Measurements from ENCODE around the gene ALOXE3. TPM values are rescaled to one million over a fixed set of nuclear protein-coding genes. Genes with fewer than 3 reads are reported as not detected.

The ALOXE3 gene
- polyA plus RNA-seq, 4 donors: 0.13 to 1.6 TPM; not detected in 2

GRCh38 chr17:8047769-8048110 lies 70.6 kb downstream of the ALOXE3 start:
- 71 to 90% (median 85%) methylated on average over 4 of the region's 4 CpGs for WGBS, 3 donors
- DNase-seq (no peak), FAIRE-seq (no peak)
- Histone ChIP-seq H3K36me3 (ENCODE audit: control insufficient read depth in 3 of 3, insufficient read depth in 2 of 3, low read depth in 1 of 3, low read length in 3 of 3) (no peaks in the 10 kb centered on the region), H3K4me3 (ENCODE audit: low read depth in 1 of 3, low read length in 3 of 3) (no peak overlapping the region), H3K27me3 (ENCODE audit: control insufficient read depth in 3 of 3, insufficient read depth in 3 of 3, low read length in 3 of 3) (peaks cover 0 to 2% (median 0%) of the 10 kb centered on the region in 3 donors), H3K27ac (ENCODE audit: low read depth in 1 of 3, low read length in 2 of 3) (no peak overlapping the region), H3K4me1 (ENCODE audit: control insufficient read depth in 3 of 3, insufficient read depth in 2 of 3, low read depth in 1 of 3, low read length in 2 of 3) (no peaks in the 10 kb centered on the region), H3K9me3 (ENCODE audit: control insufficient read depth in 2 of 2, insufficient read depth in 1 of 2, low read depth in 1 of 2, low read length in 1 of 2) (no peaks in the 10 kb centered on the region)

- DNase-seq: no peak
- Histone ChIP-seq H3K4me3 (ENCODE audit: low read depth in 1 of 3, low read length in 3 of 3) (no peak overlapping the region), H3K36me3 (ENCODE audit: control insufficient read depth in 3 of 3, insufficient read depth in 2 of 3, low read depth in 1 of 3, low read length in 3 of 3) (no peaks in the 10 kb centered on the region), H3K4me1 (ENCODE audit: control insufficient read depth in 3 of 3, insufficient read depth in 2 of 3, low read depth in 1 of 3, low read length in 2 of 3) (no peaks in the 10 kb centered on the region), H3K9me3 (ENCODE audit: control insufficient read depth in 2 of 2, insufficient read depth in 1 of 2, low read depth in 1 of 2, low read length in 1 of 2) (no peaks in the 10 kb centered on the region), H3K27me3 (ENCODE audit: control insufficient read depth in 3 of 3, insufficient read depth in 3 of 3, low read length in 3 of 3) (peaks cover 0 to 2% (median 0%) of the 10 kb centered on the region in 3 donors), H3K27ac (ENCODE audit: low read depth in 1 of 3, low read length in 2 of 3) (no peak overlapping the region)
- WGBS, 3 donors: 76 to 84% (median 83%) methylated on average over 23 to 24 of the region's 24 CpGs
- no peak for FAIRE-seq
These were observed 71.2 kb downstream of the ALOXE3 start for GRCh38 chr17:8046929-8047768.

DNA sequence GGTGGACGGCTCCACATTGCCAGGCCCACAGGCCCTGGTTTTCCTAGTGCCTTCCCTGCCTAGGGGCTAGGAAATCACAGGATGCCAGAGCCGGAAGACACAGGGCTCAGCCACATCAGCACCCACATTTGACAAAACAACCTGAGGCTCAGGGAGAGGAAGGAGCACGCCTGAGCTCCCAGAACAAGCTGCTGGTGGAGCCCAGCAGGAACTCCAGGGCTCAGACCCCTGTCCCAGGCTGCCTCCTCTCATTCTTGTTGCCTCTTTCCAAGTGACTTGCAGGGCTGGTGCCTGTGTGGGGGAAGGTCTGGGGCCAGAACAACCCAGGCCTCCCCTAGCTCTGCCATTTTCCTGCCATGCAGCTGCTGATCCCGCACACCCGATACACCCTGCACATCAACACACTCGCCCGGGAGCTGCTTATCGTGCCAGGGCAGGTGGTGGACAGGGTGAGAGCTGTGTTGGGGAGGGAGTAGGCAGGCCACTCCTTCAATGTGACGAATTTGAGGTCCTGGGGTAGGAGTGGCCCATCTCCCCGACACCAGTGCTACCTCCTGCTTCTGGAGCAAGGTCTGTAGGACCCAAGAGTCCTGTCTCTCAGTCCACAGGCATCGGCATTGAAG lies 71.9 kb downstream of the ALOXE3 start:
- Histone ChIP-seq H3K4me3 (ENCODE audit: low read depth in 1 of 3, low read length in 3 of 3) (no peak overlapping the region), H3K9me3 (ENCODE audit: control insufficient read depth in 2 of 2, insufficient read depth in 1 of 2, low read depth in 1 of 2, low read length in 1 of 2) (no peaks in the 10 kb centered on the region), H3K27me3 (ENCODE audit: control insufficient read depth in 3 of 3, insufficient read depth in 3 of 3, low read length in 3 of 3) (peaks cover 0 to 2% (median 0%) of the 10 kb centered on the region in 3 donors), H3K36me3 (ENCODE audit: control insufficient read depth in 3 of 3, insufficient read depth in 2 of 3, low read depth in 1 of 3, low read length in 3 of 3) (no peaks in the 10 kb centered on the region), H3K4me1 (ENCODE audit: control insufficient read depth in 3 of 3, insufficient read depth in 2 of 3, low read depth in 1 of 3, low read length in 2 of 3) (no peaks in the 10 kb centered on the region), H3K27ac (ENCODE audit: low read depth in 1 of 3, low read length in 2 of 3) (no peak overlapping the region)
- DNase-seq (no peak), FAIRE-seq (no peak)
- 59 to 85% (median 62%) methylated on average over 11 of the region's 11 CpGs for WGBS, 3 donors

Other genes with a start within 250 kb of the ALOXE3 start
- 10 to 100 TPM; 23.7 to 60.4 (median 36.7) TPM for gene CHD3, start 229.7 kb downstream of the ALOXE3 start, polyA plus RNA-seq
- gene RNF227, start 202.2 kb downstream of the ALOXE3 start, polyA plus RNA-seq: 1 to 10 TPM; 1.9 to 3.0 (median 2.5) TPM
- gene KCNAB3, start 188.7 kb downstream of the ALOXE3 start, polyA plus RNA-seq: 1 to 10 TPM; 1.3 to 3.9 (median 1.7) TPM
- 100 to 1,000 TPM; 103 to 152 (median 118) TPM for gene TRAPPC1, start 186.6 kb downstream of the ALOXE3 start, polyA plus RNA-seq
- gene CNTROB, start 186.3 kb downstream of the ALOXE3 start, polyA plus RNA-seq: 10 to 100 TPM; 18.4 to 24.6 (median 24.0) TPM
- under 1 TPM in 1 of 4 donors, not detected in 3; 0.81 TPM for gene GUCY2D, start 115.9 kb downstream of the ALOXE3 start, polyA plus RNA-seq
- gene ALOX15B, start 79.5 kb downstream of the ALOXE3 start, polyA plus RNA-seq: 1 to 10 TPM in 2 of 4 donors, under 1 TPM in 2; 0.31 to 2.0 (median 1.2) TPM
- 1 to 10 TPM in 1 of 4 donors, under 1 TPM in 3; 0.45 to 3.0 (median 0.73) TPM for gene ALOX12B, start 30.8 kb downstream of the ALOXE3 start, polyA plus RNA-seq
- gene HES7, start 5.6 kb upstream of the ALOXE3 start, polyA plus RNA-seq: under 1 TPM in 1 of 4 donors, not detected in 3; 0.06 TPM
- 10 to 100 TPM; 17.3 to 79.4 (median 54.0) TPM for gene PER1, start 33.9 kb upstream of the ALOXE3 start, polyA plus RNA-seq
- 10 to 100 TPM; 27.5 to 75.9 (median 46.7) TPM for gene VAMP2, start 44.4 kb upstream of the ALOXE3 start, polyA plus RNA-seq
- 10 to 100 TPM in 2 of 4 donors, 1 to 10 TPM in 1, under 1 TPM in 1; 0.89 to 14.9 (median 7.4) TPM for gene TMEM107, start 57.9 kb upstream of the ALOXE3 start, polyA plus RNA-seq
- gene BORCS6, start 71.7 kb upstream of the ALOXE3 start, polyA plus RNA-seq: 10 to 100 TPM in 2 of 4 donors, 1 to 10 TPM in 2; 7.9 to 13.8 (median 10.8) TPM
- gene AURKB, start 92.1 kb upstream of the ALOXE3 start, polyA plus RNA-seq: 10 to 100 TPM in 2 of 4 donors, 1 to 10 TPM in 2; 4.9 to 48.4 (median 14.3) TPM
- 10 to 100 TPM; 10.1 to 25.8 (median 16.5) TPM for gene CTC1, start 129.5 kb upstream of the ALOXE3 start, polyA plus RNA-seq
- 10 to 100 TPM in 3 of 4 donors, 1 to 10 TPM in 1; 6.9 to 21.4 (median 13.6) TPM for gene PFAS, start 130.8 kb upstream of the ALOXE3 start, polyA plus RNA-seq
- gene RANGRF, start 170.2 kb upstream of the ALOXE3 start, polyA plus RNA-seq: 10 to 100 TPM; 15.0 to 40.4 (median 24.2) TPM
- gene SLC25A35, start 176.9 kb upstream of the ALOXE3 start, polyA plus RNA-seq: 1 to 10 TPM; 1.8 to 4.9 (median 2.4) TPM
- 10 to 100 TPM in 1 of 4 donors, 1 to 10 TPM in 2, under 1 TPM in 1; 0.22 to 13.6 (median 2.5) TPM for gene ARHGEF15, start 191.7 kb upstream of the ALOXE3 start, polyA plus RNA-seq
- gene ODF4, start 221.3 kb upstream of the ALOXE3 start, polyA plus RNA-seq: not detected